ENCODE results near the gene MPZL1. TPM values are rescaled to one million over a fixed set of nuclear protein-coding genes. Genes with fewer than 3 reads are reported as not detected.

The MPZL1 gene
- total and polyA plus RNA-seq, 2 donors (not counting 3 experiments of a cell fraction or from before 2014, with no cell fraction given), result 41.7 to 99.1 TPM

DNA sequence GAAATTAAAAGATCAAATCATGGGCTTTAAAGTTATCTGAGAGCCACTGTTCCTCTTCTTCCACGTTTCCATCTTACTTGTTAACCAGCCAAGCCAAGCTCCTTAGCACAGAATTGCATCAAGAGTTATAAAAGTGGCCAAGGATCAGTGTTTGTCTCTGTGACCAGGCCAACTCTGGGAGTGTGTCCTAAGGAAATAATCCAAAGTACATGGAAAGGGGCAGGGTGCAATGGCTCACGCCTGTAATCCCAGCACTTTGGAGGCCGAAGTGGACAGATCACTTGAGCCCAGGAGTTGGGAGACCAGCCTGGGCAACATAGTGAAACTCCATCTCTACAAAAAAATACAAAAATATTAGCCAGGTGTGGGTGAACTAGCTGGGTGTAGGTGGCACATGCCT, 10.0 kb upstream of the MPZL1 start:
- H3K27ac ChIP-seq (ENCODE audit: insufficient read depth, low read depth, low read length), result no peak overlapping the region
- H3K27me3 ChIP-seq (ENCODE audit: control insufficient read depth in 2 of 2, insufficient read depth in 2 of 2, low read length in 2 of 2), result peaks cover 14 to 15% of the 10 kb centered on the region in 2 experiments
- H3K9me3 ChIP-seq (replicated peaks; ENCODE audit: control insufficient read depth, insufficient read depth, low read length), result no peaks in the 10 kb centered on the region
- intact Hi-C loops (cut with micrococcal nuclease), result loop anchor here (5.0 to 10.0 kb wide), 2 partner anchors 516 to 1653 kb away; partner anchors contain the start of genes BLZF1, NME7 and SFT2D2
- H4K20me1 ChIP-seq (replicated peaks; ENCODE audit: control insufficient read depth, extremely low read depth, insufficient read depth, low read length), result no peaks in the 10 kb centered on the region
- no peak overlapping the region for H3K9ac ChIP-seq (replicated peaks; ENCODE audit: extremely low read depth, insufficient read depth, low read length)
- DNase-seq (ENCODE audit: low read depth, low spot score), result no peak
- H2AFZ ChIP-seq (ENCODE audit: low read depth, low read length), result no peak overlapping the region
- no peaks in the 10 kb centered on the region for H3K79me2 ChIP-seq (ENCODE audit: control insufficient read depth, insufficient read depth, low read length)
- no peak for TF ChIP-seq GATA2 (IDR thresholded peaks at IDR 0.05; ENCODE audit: insufficient read depth, insufficient read length, low read depth, low read length)
- TF ChIP-seq EZH2 (IDR thresholded peaks at IDR 0.05; ENCODE audit: borderline replicate concordance, low read depth, low read length, severe bottlenecking), result no peak
- TF ChIP-seq POLR2A (IDR thresholded peaks at IDR 0.05; ENCODE audit: low read depth, low read length), result no peak
- TF ChIP-seq, protein P1, sequence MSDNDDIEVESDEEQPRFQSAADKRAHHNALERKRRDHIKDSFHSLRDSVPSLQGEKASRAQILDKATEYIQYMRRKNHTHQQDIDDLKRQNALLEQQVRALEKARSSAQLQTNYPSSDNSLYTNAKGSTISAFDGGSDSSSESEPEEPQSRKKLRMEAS (IDR thresholded peaks at IDR 0.05; ENCODE audit: insufficient read depth, insufficient read length), result no peak
- TF ChIP-seq JUN (IDR thresholded peaks at IDR 0.05; ENCODE audit: borderline replicate concordance, insufficient read depth, insufficient read length, low read depth), result no peak
- TF ChIP-seq MYC (IDR thresholded peaks at IDR 0.05; ENCODE audit: low read depth, low read length), result no peak
- no peak for TF ChIP-seq POLR2AphosphoS5 (IDR thresholded peaks at IDR 0.05; ENCODE audit: insufficient read depth, low read depth, low read length)
- TF ChIP-seq, protein P2, sequence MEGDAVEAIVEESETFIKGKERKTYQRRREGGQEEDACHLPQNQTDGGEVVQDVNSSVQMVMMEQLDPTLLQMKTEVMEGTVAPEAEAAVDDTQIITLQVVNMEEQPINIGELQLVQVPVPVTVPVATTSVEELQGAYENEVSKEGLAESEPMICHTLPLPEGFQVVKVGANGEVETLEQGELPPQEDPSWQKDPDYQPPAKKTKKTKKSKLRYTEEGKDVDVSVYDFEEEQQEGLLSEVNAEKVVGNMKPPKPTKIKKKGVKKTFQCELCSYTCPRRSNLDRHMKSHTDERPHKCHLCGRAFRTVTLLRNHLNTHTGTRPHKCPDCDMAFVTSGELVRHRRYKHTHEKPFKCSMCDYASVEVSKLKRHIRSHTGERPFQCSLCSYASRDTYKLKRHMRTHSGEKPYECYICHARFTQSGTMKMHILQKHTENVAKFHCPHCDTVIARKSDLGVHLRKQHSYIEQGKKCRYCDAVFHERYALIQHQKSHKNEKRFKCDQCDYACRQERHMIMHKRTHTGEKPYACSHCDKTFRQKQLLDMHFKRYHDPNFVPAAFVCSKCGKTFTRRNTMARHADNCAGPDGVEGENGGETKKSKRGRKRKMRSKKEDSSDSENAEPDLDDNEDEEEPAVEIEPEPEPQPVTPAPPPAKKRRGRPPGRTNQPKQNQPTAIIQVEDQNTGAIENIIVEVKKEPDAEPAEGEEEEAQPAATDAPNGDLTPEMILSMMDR (IDR thresholded peaks at IDR 0.05; ENCODE audit: extremely low read depth in 1 of 2, insufficient read depth in 1 of 2, low read depth in 1 of 2, low read length in 2 of 2), result no peak
- TF ChIP-seq FOS (IDR thresholded peaks at IDR 0.05; ENCODE audit: borderline replicate concordance, insufficient read depth, low read length), result no peak
- dilution Hi-C loops (cut with MboI; ENCODE audit: extremely low pct_ligation_motif_present, low sequenced_read_pairs), result no loop called here
- CTCF ChIA-PET, result interaction anchor here (1.7 kb wide), 1 partner anchor 370 kb away, joined by 4 read pairs; no protein-coding TSS in a partner anchor
- no peaks in the 10 kb centered on the region for H3K36me3 ChIP-seq (ENCODE audit: control insufficient read depth in 2 of 2, extremely low read depth in 1 of 2, insufficient read depth in 2 of 2, low read length in 2 of 2)
- BruUV-seq (replicated peaks), result no TSS peak
- H3K9me1 ChIP-seq (replicated peaks; ENCODE audit: control insufficient read depth, extremely low read depth, insufficient read depth, low read length), result no peaks in the 10 kb centered on the region
- no peak for FAIRE-seq
- H3K4me2 ChIP-seq (ENCODE audit: insufficient read depth, low read length), result no peak overlapping the region
- POLR2A ChIA-PET, result interaction anchor here (0.7 kb wide), 1 partner anchor 336 kb away, joined by 5 read pairs; no protein-coding TSS in a partner anchor
- no peak overlapping the region for H3K4me3 ChIP-seq (replicated peaks in 1 of 3; ENCODE audit: insufficient read depth in 1 of 3, low read depth in 1 of 3, low read length in 3 of 3)
- peaks cover 12% of the 10 kb centered on the region for H3K4me1 ChIP-seq (ENCODE audit: control insufficient read depth, extremely low read depth, insufficient read depth, low read length)
